K562 (cell line): ENCODE results near the gene TUBA1B. TPM values are rescaled to one million over a fixed set of nuclear protein-coding genes. Genes with fewer than 3 reads are reported as not detected.

Experiments
- ATAC-seq: fragments of 200-7000 bp; cut with Tn5 transposase; 3 replicates; pipeline ENCODE4 v1.9.1; 2020; ENCODE audit warnings: moderate library complexity
- BruUV-seq: library from RNA; stranded (reverse); fragments of 400-500 nt; replicated peaks from 2 replicates; lab custom pipeline; 2021; lab: Mats Ljungman, UMichigan
- CTCF ChIA-PET: fragments of 300-600 bp; formaldehyde crosslinking; extraction: SDS; loops from one replicate; lab custom pipeline; 2021; ENCODE audit warnings: low intra/inter-chr PET ratio; lab: Yijun Ruan, JAX
- POLR2A ChIA-PET: fragments of 300-600, 350-650 bp; sonication (Branson Sonifier 250); formaldehyde crosslinking; extraction: SDS; loops from one replicate; lab custom pipeline; 2021; ENCODE audit warnings: antibody characterized with exemption, inconsistent platforms; lab: Yijun Ruan, JAX
- DNase-seq, 4 experiments: peaks; one replicate each; pipeline versions ENCODE4 v3.0.0 to v3.0.0-alpha.2; 2011 to 2018; ENCODE audit warnings: low spot score in 3 of 4, mixed read lengths in 3 of 4; ENCODE audit errors: extremely low read depth in 1 of 4
- FAIRE-seq: peaks from 2 replicates; lab custom pipeline; 2011; peaks lifted over from hg19 to GRCh38; lab: Jason Lieb, UNC
- H2AFZ ChIP-seq: 2 replicates; pipeline ENCODE4 v1.6.0; 2011; ENCODE audit warnings: low read depth, low read length, control low read depth, inconsistent platforms
- H3K27ac ChIP-seq: fragments of 200-600 bp; 3 replicates; pipeline ENCODE4 v1.8.0; 2011; ENCODE audit warnings: low read depth, mild to moderate bottlenecking, control low read depth, inconsistent platforms, low read length, moderate library complexity, mixed read lengths; ENCODE audit errors: extremely low read depth
- H3K27me3 ChIP-seq, 2 experiments: fragments of 300-600 bp in 1 of 2; 2 replicates in 1 of 2; 3 replicates in 1 of 2; pipeline versions ENCODE4 v1.6.0 to v1.8.0; 2011; ENCODE audit warnings: inconsistent platforms in 2 of 2, low read length in 2 of 2, mild to moderate bottlenecking in 1 of 2, mixed read lengths in 1 of 2, moderate library complexity in 1 of 2; ENCODE audit not compliant: control insufficient read depth in 2 of 2, insufficient read depth in 2 of 2
- H3K36me3 ChIP-seq: fragments of 300-600 bp; 3 replicates; pipeline ENCODE4 v1.8.0; 2011; ENCODE audit warnings: mild to moderate bottlenecking, low read length, inconsistent platforms; ENCODE audit not compliant: control insufficient read depth, insufficient read depth
- H3K4me1 ChIP-seq, 2 experiments: fragments of 200-600 bp in 1 of 2; replicated peaks in 1 of 2; 2 replicates in 1 of 2; 3 replicates in 1 of 2; pipeline versions ENCODE4 v1.5.1 to v1.8.0; 2011; ENCODE audit warnings: inconsistent platforms in 2 of 2, low read length in 2 of 2, mild to moderate bottlenecking in 1 of 2, mixed read lengths in 1 of 2, moderate library complexity in 1 of 2; ENCODE audit not compliant: control insufficient read depth in 2 of 2, insufficient read depth in 2 of 2
- H3K4me2 ChIP-seq: 2 replicates; pipeline ENCODE4 v1.6.1; 2011; ENCODE audit warnings: low read length, control low read depth, inconsistent platforms, mixed read lengths; ENCODE audit not compliant: insufficient read depth
- H3K4me3 ChIP-seq: fragments of 200-600 bp; sonication (generic), shearing (Covaris generic); 2 replicates; pipeline ENCODE4 v1.5.1; 2016; ENCODE audit warnings: control low read depth, inconsistent platforms
- H3K79me2 ChIP-seq: fragments of 200-600 bp; 3 replicates; pipeline ENCODE4 v1.8.0; 2011; ENCODE audit warnings: low read length, inconsistent platforms; ENCODE audit not compliant: control insufficient read depth, insufficient read depth
- H3K9ac ChIP-seq, 2 experiments: 2 replicates each; pipeline versions ENCODE4 v1.6.0 to v1.6.1; 2011; ENCODE audit warnings: low read depth in 2 of 2, low read length in 2 of 2, control low read depth in 1 of 2, inconsistent platforms in 1 of 2, mild to moderate bottlenecking in 1 of 2, mixed read lengths in 1 of 2; ENCODE audit not compliant: insufficient read depth in 1 of 2
- H3K9me1 ChIP-seq: one replicate; pipeline ENCODE4 v1.6.0; 2011; ENCODE audit warnings: inconsistent platforms, mild to moderate bottlenecking, low read length, moderate library complexity; ENCODE audit not compliant: control insufficient read depth, insufficient read depth
- H3K9me3 ChIP-seq: replicated peaks from 2 replicates; pipeline ENCODE4 v1.5.1; 2011; ENCODE audit warnings: low read depth, low read length, inconsistent platforms; ENCODE audit not compliant: control insufficient read depth, insufficient read depth
- H4K20me1 ChIP-seq: replicated peaks from 2 replicates; pipeline ENCODE4 v1.6.1; 2011; ENCODE audit warnings: low read length, inconsistent platforms, mixed read lengths; ENCODE audit not compliant: control insufficient read depth, insufficient read depth
- ARID3A ChIP-seq: IDR thresholded peaks from 2 replicates; pipeline ENCODE4 v1.6.1; 2012; ENCODE audit warnings: low read depth, low read length, improper control_type of control experiment, borderline replicate concordance
- CBFA2T2 ChIP-seq: fragments of 450-650 bp; conservative IDR thresholded peaks from 2 replicates; pipeline ENCODE4 v1.6.1; 2017; ENCODE audit warnings: mild to moderate bottlenecking
- CEBPB ChIP-seq: fragments of 450-650 bp; IDR thresholded peaks from 2 replicates; pipeline ENCODE4 v1.6.1; 2016; ENCODE audit warnings: missing genetic modification characterization, missing compliant biosample characterization
- ELF1 ChIP-seq: fragments of 200-800 bp; sonication (Bioruptor generic); IDR thresholded peaks from 2 replicates; pipeline ENCODE4 v1.6.1; 2016; ENCODE audit warnings: missing genetic modification characterization, missing compliant biosample characterization
- HDAC2 ChIP-seq: fragments of 450-650 bp; IDR thresholded peaks from 2 replicates; pipeline ENCODE4 v1.6.1; 2016; ENCODE audit warnings: mild to moderate bottlenecking
- NR2C2 ChIP-seq, 2 experiments: fragments of 200-800 bp in 1 of 2; sonication (Bioruptor generic) in 1 of 2; sonication (generic) in 1 of 2; formaldehyde crosslinking in 1 of 2; IDR thresholded peaks; 2 replicates each; pipeline versions ENCODE4 v1.6.1 to v1.8.0; 2016 to 2022; ENCODE audit warnings: mild to moderate bottlenecking in 1 of 2, missing compliant biosample characterization in 1 of 2, missing genetic modification characterization in 1 of 2, missing genetic modification reagents in 1 of 2
- TFAP4 ChIP-seq: sonication (generic); formaldehyde crosslinking; IDR thresholded peaks from 2 replicates; pipeline ENCODE4 v1.8.0; 2022; ENCODE audit warnings: missing genetic modification reagents, mild to moderate bottlenecking, moderate library complexity, borderline replicate concordance
- WGBS: fragments of 100-300 bp; shearing (Covaris generic); methylation state at CpG from one replicate; pipeline ENCODE4 v1.1.6; 2016; ENCODE audit warnings: low coverage, mixed read lengths; ENCODE audit not compliant: insufficient coverage; ENCODE audit errors: missing lambda C conversion rate; 5-methylcytosine and 5-hydroxymethylcytosine counted together
- in situ Hi-C: fragments of 300-500 bp; cut with MboI; formaldehyde crosslinking; loops from 4 replicates; pipeline ENCODE4 v1.15.0; 2018; ENCODE audit warnings: inconsistent platforms, mixed read lengths
- intact Hi-C: fragments of 100-400 bp; cut with micrococcal nuclease; formaldehyde crosslinking; loops from 2 replicates; pipeline ENCODE4 v1.14.2; 2022
- polyA plus RNA-seq, 8 experiments: library from polyadenylated mRNA; depleted of rRNA in 4 of 8; stranded (reverse) in 5 of 8; unstranded in 3 of 8; fragments of >200 nt; fragmentation: Nextera tagmentation in 2 of 8; fragmentation: Illumina TruSeq in 1 of 8; extraction: Ambion mirVana in 2 of 8; extraction: Trizol in 1 of 8; gene quantifications; 2 replicates each; pipeline versions ENCODE4 v1.2.1 to v1.2.3, GENCODE V29; 2011 to 2014; ENCODE audit warnings: inconsistent platforms in 1 of 8, missing spikeins in 1 of 8
- total RNA-seq, 7 experiments: library from RNA; depleted of rRNA in 6 of 7; stranded (reverse); fragments of >200 nt in 6 of 7; fragmentation: Illumina TruSeq in 2 of 7; extraction: Trizol in 2 of 7; gene quantifications; 2 replicates each; pipeline versions ENCODE4 v1.2.1 to v1.2.3, GENCODE V29; 2011 to 2021; ENCODE audit warnings: low replicate concordance in 1 of 7

The TUBA1B gene
- total and polyA plus RNA-seq, 9 of the 15 experiments (the other 6 are each of a cell fraction or from before 2014, with no cell fraction given), result 2,189 to 4,624 (median 2,628) TPM

- no TSS peak for BruUV-seq
- peak overlapping the region; percentile 82 to 94; a peak in 3 of 4 replicates for H3K9ac ChIP-seq
- peak overlapping the region; percentile 84 for H3K27ac ChIP-seq
- TF ChIP-seq ELF1 (no peak), HDAC2 (0 out of 2 replicates have a peak, but pooled peaks have one; percentile 39), TFAP4 (CRISPR knock-in tag) (peak; percentile 62), CBFA2T2 (0 out of 2 replicates have a peak, but pooled peaks have one; percentile 5), NR2C2 (CRISPR knock-in tag; IDR thresholded peaks at IDR 0.05) (no peak), NR2C2 (tag; IDR thresholded peaks at IDR 0.05) (peak; percentile 83), CEBPB (tag) (peak; percentile 99), ARID3A (no peak)
Observed at GRCh38 chr12:49108958-49109404, 22.2 kb downstream of the TUBA1B start.

More at GRCh38 chr12:49108958-49109404, 22.2 kb downstream of the TUBA1B start:
- Histone ChIP-seq H3K79me2 (peaks cover 40% of the 10 kb centered on the region), H2AFZ (peak overlapping the region; percentile 25; the same call in 1 of the 2 replicates), H3K9me3 (peaks cover 4% of the 10 kb centered on the region), H3K36me3 (peaks cover 37% of the 10 kb centered on the region; the same call in 2 of the 3 replicates), H3K9me1 (peaks cover 4% of the 10 kb centered on the region), H3K4me1 (peaks cover 15 to 26% of the 10 kb centered on the region in 2 experiments; a peak in 4 of 5 replicates), H4K20me1 (no peaks in the 10 kb centered on the region; the same call in 1 of the 2 replicates), H3K4me3 (peak overlapping the region; percentile 81), H3K27me3 (no peaks in the 10 kb centered on the region), H3K4me2 (peak overlapping the region; percentile 82)
- CTCF ChIA-PET, result no interaction called here
- in situ Hi-C loops, result no loop called here
- DNase-seq (peak in 2 of 4 experiments; percentile 63 to 84), ATAC-seq (peak; percentile 59), FAIRE-seq (peak; percentile 98)
- intact Hi-C loops, result no loop called here
- POLR2A ChIA-PET, result interaction anchor here (0.6 to 10.9 kb wide), 10 partner anchors 9 to 158 kb away, joined by 3 to 112 read pairs (median 14); partner anchors contain the start of genes DHH, RHEBL1 and TUBA1B
- WGBS, result 0% methylated on average over 4 of the region's 4 CpGs
